Lower lobe of right lung (tissue), 2 donors: Measurements from ENCODE around the gene BRSK1. TPM values are rescaled to one million over a fixed set of nuclear protein-coding genes. Genes with fewer than 3 reads are reported as not detected.
A peak's percentile ranks its signal among the peaks of the same experiment; 100 is the strongest.

Source experiments
- ATAC-seq, 2 donors: fragments of 200-7000 bp; cut with Tn5 transposase; one replicate each; pipeline ENCODE4 v1.9.1; 2020 to 2022; ENCODE audit warnings: mild to moderate bottlenecking in 2 of 2, moderate library complexity in 2 of 2
- DNase-seq: peaks from one replicate; pipeline ENCODE4 v3.0.0-alpha.2; 2020
- H3K27ac ChIP-seq: fragments of 200-600 bp; one replicate; pipeline ENCODE4 v1.8.0; 2022
- H3K27me3 ChIP-seq: fragments of 200-600 bp; one replicate; pipeline ENCODE4 v1.8.0; 2022; ENCODE audit warnings: low read depth
- H3K36me3 ChIP-seq: fragments of 200-600 bp; one replicate; pipeline ENCODE4 v1.8.0; 2022; ENCODE audit warnings: mild to moderate bottlenecking
- H3K4me1 ChIP-seq: fragments of 200-600 bp; one replicate; pipeline ENCODE4 v1.8.0; 2022
- H3K4me3 ChIP-seq: fragments of 200-600 bp; one replicate; pipeline ENCODE4 v1.8.0; 2022; ENCODE audit warnings: mild to moderate bottlenecking
- H3K9me3 ChIP-seq: fragments of 200-600 bp; one replicate; pipeline ENCODE4 v1.8.0; 2022
- intact Hi-C: fragments of 100-400 bp; cut with DNase I; formaldehyde crosslinking; loops from one replicate; pipeline ENCODE4 v1.11.0; 2022
- total RNA-seq: library from RNA; stranded (reverse); fragmentation: NEBNext Ultra II Directional; extraction: Animal tissue kit (Norgen Biotek cat#: 25700); gene quantifications from one replicate; pipeline ENCODE4 v1.2.1, GENCODE V29; 2021
- TF ChIP-seq, protein P1 (sequence below): fragments of 200-600 bp; IDR thresholded peaks from one replicate; pipeline ENCODE4 v1.8.0; 2022; ENCODE audit warnings: antibody characterized with exemption, mild to moderate bottlenecking
- donor health status: DM: no; HTN: yes; CAD: no; lungs with severe emphysema.

Gene BRSK1
- total RNA-seq, 1 donor from 2014 or later, result 1.0 TPM

- Histone ChIP-seq H3K4me1 (peaks cover 79% of the 10 kb centered on the region), H3K27ac (peak overlapping the region; percentile 83), H3K36me3 (no peaks in the 10 kb centered on the region), H3K9me3 (no peaks in the 10 kb centered on the region), H3K27me3 (no peaks in the 10 kb centered on the region), H3K4me3 (peak overlapping the region; percentile 94)
- TF ChIP-seq, protein P1, sequence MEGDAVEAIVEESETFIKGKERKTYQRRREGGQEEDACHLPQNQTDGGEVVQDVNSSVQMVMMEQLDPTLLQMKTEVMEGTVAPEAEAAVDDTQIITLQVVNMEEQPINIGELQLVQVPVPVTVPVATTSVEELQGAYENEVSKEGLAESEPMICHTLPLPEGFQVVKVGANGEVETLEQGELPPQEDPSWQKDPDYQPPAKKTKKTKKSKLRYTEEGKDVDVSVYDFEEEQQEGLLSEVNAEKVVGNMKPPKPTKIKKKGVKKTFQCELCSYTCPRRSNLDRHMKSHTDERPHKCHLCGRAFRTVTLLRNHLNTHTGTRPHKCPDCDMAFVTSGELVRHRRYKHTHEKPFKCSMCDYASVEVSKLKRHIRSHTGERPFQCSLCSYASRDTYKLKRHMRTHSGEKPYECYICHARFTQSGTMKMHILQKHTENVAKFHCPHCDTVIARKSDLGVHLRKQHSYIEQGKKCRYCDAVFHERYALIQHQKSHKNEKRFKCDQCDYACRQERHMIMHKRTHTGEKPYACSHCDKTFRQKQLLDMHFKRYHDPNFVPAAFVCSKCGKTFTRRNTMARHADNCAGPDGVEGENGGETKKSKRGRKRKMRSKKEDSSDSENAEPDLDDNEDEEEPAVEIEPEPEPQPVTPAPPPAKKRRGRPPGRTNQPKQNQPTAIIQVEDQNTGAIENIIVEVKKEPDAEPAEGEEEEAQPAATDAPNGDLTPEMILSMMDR, result no peak
- intact Hi-C loops, result no loop called here
- ATAC-seq, result no peak
- no peak for DNase-seq
Measured at GRCh38 chr19:55255618-55256423, 28.0 kb upstream of the BRSK1 start.

DNA sequence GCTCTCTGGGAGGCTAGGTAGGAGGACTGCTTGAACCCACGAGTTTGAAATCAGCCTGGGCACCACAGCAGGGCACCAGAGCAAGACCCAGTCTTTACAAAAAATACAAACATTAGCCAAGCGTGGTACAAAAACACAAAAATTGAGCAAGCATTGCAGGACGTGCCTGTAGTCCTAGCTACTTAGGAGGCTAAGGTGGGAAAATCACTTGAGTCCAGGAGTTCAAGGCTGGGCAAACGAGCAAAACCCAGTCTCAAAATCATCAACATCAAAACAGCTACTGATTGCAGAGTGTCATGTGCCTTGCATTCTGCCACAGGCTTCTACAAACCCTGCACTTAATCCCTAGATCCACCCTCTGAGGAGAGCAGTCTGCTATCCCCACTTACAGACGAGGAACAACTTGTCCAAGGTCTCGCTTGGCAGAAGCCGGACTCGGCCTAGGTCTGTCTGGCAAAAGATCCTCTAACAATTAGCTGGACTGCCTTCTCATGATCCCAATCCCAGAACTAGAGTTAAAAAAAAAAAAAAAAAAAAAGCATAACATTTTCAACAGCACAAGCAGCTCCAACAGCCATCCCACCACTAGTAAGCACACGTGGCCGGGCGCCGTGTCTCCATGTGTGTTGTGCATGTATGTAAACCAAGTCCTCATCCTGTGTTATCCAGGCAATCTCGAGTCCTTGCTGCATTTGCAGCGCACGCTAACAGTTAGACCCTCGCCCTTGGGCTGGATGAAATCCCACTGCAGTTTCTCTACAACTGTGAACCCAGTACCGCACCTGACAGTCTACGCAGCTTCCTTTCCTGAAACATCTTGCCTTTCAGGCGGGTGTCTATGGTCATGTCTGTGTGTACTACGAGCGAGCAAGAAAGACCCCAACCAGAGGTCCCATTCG lies 27.0 kb upstream of the BRSK1 start:
- TF ChIP-seq, protein P1, result no peak
- Histone ChIP-seq H3K27me3 (no peaks in the 10 kb centered on the region), H3K4me1 (peaks cover 69% of the 10 kb centered on the region), H3K27ac (peak overlapping the region; percentile 89), H3K4me3 (peak overlapping the region; percentile 94), H3K9me3 (no peaks in the 10 kb centered on the region), H3K36me3 (no peaks in the 10 kb centered on the region)
- intact Hi-C loops, result no loop called here
- ATAC-seq, result no peak
- no peak for DNase-seq

DNA sequence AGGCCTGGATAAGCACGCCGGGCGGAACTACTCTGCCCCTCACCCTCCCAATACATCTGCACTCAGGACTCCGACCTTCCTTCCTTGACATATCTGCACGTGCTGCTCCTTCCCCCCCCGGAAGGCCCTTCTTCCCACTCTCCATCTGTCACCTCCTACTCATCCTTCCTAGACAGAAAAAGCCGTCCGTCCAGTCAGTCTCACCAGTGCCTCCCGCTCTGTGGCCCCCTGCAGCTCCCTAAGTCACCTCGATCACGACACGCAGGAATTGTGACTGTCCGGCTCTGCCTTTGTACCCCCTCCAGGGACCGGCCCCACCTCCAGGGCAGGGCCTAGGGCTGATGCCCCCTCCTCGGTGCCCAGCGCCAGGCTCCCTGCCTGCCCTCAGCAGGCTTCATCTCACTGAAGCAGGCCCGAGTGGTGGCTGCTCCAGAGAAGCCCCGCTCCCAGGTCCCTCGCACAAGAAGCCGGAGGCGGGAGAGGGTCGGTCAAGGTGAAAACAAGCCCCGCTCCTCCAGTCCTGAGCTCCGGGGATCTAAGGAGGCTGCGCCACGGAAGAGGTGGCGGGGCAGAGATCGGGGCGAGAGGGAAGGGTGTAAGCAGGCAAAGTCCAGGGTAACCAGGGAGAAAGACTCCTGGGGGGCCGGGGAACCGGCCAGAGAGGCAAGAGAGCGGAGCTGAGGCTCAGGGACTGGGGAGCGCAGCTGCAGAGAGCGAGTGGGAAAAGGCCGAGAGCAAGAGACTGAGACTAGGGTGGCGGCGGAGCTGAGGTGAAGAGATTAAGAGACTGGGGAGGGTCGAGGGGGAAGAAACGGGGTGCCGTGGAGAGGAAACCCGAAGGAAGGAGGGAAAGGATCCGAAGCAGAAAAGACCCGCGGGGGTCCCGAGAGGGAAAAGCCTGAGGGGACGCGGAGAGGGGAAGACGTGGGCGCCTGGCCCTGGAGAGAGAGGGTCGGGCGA lies 26.1 kb upstream of the BRSK1 start:
- H3K9me3 ChIP-seq, result no peaks in the 10 kb centered on the region
- H3K4me3 ChIP-seq, result peak overlapping the region; percentile 94
- DNase-seq (no peak), ATAC-seq (no peak)
- intact Hi-C loops, result no loop called here
- H3K27ac ChIP-seq, result peak overlapping the region; percentile 89
- peaks cover 4% of the 10 kb centered on the region for H3K36me3 ChIP-seq
- TF ChIP-seq, protein P1, result no peak
- no peaks in the 10 kb centered on the region for H3K27me3 ChIP-seq
- peaks cover 60% of the 10 kb centered on the region for H3K4me1 ChIP-seq

DNA sequence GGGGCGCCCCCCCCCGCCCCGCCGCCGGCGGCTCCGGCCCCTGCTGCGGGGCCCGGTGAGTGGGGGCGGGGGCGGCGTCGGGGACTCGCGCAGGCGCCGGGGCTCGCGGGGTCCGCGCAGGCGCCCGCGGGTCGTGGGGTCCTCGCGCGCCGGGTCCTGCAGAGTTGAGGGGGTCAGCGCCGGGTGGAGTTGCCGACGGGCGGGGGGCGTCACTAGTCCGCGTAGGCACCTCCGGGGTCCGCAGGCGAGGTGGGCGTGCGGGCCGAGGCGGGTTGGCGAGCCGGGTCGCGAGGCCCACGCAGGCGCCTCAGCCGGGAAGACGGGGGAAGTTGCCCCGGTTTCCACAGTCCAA lies 25.3 kb upstream of the BRSK1 start:
- Histone ChIP-seq H3K36me3 (peaks cover 4% of the 10 kb centered on the region), H3K4me3 (peak overlapping the region; percentile 94), H3K27ac (peak overlapping the region; percentile 89), H3K4me1 (peaks cover 53% of the 10 kb centered on the region), H3K9me3 (no peaks in the 10 kb centered on the region), H3K27me3 (no peaks in the 10 kb centered on the region)
- TF ChIP-seq, protein P1, result no peak
- intact Hi-C loops, result no loop called here
- peak; percentile 60 for DNase-seq
- peak; percentile 4 to 35 for ATAC-seq
